MM.1S (cell line): ENCODE measurements around the gene VPS35L.

Source experiments
- CTCF ChIP-seq: fragments of 300-600 bp; sonication (generic); IDR thresholded peaks from 2 replicates; pipeline ENCODE4 v1.5.1; 2016; ENCODE audit warnings: antibody characterized with exemption, low read length, mixed read lengths
- EZH2 ChIP-seq: fragments of 300-600 bp; sonication (generic); optimal IDR thresholded peaks from 2 replicates; pipeline ENCODE3; 2017; ENCODE audit warnings: low read depth, mild to moderate bottlenecking, antibody characterized with exemption, low read length, mixed read lengths

- TF ChIP-seq CTCF: no peak
- no peak for TF ChIP-seq EZH2
These were observed 43.5 kb downstream of the VPS35L start for GRCh38 chr16:19598805-19599510.
